Fibroblast of upper back skin (primary cell): ENCODE measurements around the gene NLE1.
A peak's percentile ranks its signal among the peaks of the same experiment; 100 is the strongest.
"Not testable (repeated sequence)": the region's sequence is repeated elsewhere in the genome, so short reads cannot be mapped to it uniquely, and the experiment has no call there.

Experiments
- DNase-seq: peaks from one replicate; pipeline ENCODE4 v3.0.0-alpha.2; 2013

Gene NLE1

DNA sequence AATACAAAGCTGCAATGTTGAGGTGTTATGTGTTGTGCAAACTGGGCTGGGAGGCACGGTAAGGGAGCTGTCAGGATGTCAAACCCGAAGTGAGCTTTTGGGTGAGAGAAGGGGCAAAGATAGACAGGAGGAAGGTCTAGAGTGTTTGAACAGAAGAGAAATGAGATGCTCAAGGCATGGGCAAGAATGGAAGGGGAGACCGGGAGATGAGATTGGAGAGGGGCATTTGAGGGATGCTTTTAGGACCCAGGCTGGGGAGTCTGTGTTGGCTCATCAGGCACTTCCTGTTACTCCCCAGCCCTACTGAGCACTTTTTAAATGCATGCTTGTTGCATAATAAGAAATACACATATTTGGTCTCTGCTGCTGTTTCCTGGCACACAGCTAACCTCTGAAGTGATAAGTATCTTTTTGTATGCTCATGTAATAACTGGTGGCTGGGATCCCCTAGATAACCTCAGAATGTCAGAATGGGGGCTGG lies 19.2 kb upstream of the NLE1 start:
- DNase-seq = no peak

DNA sequence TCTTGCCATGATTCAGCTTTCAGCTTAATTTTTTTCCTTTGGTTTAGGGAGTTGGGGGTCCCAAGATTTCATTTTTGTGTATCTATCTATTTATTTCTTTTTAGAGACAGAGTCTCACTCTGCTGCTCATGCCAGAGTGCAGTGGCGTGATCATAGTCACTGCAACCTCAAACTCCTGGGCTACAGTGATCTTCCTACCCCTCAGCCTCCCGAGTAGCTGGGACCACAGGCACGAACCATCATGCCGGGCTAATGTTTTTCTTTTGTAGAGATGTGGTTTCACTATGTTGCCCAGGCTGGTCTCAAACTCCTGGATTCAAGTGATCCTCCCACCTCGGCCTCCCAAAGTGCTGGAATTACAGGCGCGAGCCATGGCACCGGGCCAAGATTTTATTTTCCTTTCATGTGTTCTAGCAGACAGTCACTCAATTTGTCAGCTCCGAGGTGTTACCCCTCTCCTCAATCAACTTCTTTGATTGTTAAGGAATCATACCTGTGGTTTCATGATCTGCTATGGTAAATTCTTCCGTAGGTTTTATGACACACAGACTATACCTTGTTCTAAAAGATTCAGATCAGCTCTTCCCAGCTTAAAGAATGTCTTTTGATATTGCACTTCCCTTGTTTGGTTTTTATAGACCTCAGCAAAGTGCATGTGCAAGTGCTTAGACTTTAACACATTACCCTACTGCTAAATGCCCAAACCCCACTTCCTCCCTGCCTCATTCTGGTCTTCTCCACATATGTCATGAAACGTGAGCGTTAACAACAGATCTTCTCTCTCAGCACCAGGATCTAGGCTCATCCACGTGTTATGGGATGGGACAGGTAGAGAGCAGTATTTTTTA lies 18.5 kb upstream of the NLE1 start:
- no peak for DNase-seq

DNA sequence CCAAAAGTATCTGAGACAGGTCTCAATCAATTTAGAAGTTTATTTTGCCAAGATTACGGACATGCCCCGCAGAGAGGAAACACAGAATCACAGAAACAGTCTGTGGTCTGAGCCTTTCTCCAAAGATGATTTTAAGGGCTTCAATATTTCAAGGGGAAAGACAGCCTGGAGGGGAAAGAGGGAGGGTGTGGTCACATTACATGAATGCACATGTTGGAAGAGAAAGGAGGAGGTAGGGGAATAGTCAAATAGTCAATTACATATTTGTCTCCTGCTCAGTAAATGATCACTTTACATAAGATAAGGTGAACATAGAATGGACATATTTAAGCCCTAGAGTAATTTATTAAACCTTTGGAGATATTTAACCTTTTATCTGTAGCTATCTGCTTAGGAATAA lies 17.8 kb upstream of the NLE1 start:
- no peak for DNase-seq

GRCh38 chr17:35155246-35155645 lies 13.1 kb upstream of the NLE1 start:
- no peak for DNase-seq

DNA sequence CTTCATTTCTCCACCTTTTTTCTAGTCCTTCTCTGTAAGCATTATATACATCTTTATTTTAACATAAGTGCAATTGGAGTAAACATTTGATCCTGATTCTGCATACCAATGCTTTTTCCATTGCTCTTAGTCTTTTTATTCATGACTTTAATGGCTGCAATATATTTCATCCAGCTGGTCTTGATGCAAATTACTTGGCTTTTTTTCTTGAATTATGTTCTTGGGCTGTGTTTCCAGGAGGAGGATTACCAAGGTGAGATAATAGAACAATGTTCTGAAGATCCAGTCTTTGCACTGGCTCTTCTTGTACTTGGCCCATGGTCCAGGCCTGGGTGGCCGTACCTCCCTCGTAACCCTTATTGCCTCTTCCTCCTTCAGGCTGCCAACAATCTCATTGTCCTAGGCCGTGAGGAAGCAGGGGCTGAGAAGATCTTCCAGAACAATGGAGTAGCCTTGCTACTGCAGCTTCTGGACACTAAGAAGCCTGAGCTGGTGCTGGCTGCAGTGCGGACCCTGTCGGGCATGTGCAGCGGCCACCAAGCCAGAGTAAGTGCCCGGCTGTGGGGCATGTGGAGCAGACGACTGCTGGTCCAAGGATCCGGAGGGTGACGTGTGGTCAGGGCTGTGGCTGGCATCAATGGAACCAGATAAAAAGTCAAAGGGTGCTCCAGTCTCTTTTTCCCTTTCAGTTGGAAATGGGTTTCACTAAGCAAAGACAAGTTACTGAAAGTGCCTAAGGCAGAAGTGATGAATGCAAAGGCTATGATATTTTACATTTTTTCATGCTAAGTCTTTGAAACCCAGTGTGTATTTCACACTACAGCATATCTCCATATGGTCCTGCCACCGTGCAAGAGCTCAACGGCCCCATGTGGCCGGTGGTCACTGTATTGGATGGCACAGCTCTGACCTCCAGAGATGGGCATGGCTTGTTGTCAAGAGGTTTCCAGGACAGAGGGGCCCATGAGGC lies 12.4 kb upstream of the NLE1 start:
- DNase-seq = no peak

DNA sequence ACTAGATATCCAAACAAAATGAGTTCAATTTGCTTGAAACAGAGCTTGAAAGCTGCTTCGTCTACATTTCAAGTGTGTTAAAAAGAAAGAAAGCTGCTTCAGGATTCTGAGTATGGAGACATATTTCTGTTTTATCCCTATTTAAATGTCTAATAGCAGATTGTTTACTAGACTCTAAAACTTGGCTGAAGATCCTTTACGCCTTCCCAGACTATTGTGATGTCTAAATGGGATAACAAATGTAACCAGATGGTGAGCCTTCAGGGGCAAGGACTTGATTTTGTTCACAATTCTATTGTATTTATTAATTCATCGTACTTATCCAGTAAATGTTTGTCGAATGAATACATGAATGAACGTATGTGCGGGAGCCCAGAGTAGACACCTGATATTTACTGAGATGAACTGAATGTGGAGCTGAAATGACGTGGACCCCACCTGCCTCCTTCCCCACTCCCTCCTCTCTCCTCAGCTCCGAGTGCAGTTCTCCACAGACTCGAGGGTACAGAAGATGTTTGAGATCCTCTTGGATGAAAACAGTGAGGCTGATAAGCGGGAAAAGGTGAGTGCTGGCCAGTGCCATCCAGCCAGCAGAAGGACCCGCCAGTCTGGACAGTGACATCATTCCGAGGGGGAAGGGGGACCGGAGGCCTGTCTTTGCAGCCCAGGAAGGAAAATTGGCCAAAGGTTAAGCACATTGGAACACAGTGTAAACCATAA lies 10.5 kb upstream of the NLE1 start:
- no peak for DNase-seq

DNA sequence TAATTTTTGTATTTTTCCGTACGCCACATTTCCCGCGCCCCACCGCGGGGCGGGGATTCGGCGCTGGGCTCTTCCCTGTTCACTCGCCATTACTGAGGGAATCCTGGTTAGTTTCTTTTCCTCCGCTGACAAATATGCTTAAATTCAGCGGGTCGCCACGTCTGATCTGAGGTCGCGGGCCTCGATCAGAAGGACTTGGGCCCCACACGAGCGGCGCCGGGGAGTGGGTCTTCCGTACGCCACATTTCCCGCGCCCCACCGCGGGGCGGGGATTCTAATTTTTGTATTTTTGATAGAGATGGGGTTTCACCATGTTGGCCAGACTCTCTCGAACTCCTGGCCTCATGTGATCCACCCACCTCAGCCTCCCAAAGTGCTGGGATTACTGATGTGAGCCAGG lies 9.0 kb upstream of the NLE1 start:
- DNase-seq = not testable (repeated sequence)

DNA sequence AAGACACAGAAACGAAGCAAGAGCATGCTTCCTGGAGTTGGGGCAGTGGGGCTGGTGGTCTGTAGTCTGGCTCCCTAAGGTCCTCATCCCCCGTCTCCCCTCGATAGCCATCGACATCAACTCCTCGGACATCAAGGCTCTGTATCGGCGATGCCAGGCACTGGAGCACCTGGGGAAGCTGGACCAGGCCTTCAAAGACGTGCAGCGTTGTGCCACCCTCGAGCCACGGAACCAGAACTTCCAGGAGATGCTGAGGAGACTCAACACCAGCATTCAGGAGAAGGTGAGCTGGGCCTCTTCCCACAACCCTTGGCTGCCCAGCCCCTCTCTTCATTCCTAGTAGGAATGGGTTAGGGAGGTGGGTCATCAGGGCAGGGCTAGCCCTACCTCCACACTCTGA lies 7.8 kb upstream of the NLE1 start:
- no peak for DNase-seq

DNA sequence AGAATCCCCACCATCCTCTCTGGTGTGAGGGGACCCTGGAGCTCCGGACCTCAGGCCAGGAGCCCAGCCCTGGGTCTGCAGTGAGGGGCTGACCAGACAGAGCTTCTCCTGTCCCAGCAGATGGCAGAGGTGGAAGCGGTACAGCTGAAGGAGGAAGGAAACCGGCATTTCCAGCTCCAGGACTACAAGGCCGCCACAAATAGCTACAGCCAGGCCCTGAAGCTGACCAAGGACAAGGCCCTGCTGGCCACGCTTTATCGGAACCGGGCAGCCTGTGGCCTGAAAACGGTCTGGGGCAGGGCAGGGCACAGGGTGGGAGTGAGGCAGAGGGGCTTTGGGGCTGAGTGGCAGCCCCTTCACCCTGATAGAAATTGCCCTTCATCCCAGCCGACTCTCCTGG lies 6.0 kb upstream of the NLE1 start:
- no peak for DNase-seq

GRCh38 chr17:35147375-35147905 lies 5.3 kb upstream of the NLE1 start, which contains the start of gene UNC45B:
Gene UNC45B, plus strand, starts transcription at chr17:35147817. Its CDS starts 447 bp downstream, at chr17:35148264.
- no peak for DNase-seq

DNA sequence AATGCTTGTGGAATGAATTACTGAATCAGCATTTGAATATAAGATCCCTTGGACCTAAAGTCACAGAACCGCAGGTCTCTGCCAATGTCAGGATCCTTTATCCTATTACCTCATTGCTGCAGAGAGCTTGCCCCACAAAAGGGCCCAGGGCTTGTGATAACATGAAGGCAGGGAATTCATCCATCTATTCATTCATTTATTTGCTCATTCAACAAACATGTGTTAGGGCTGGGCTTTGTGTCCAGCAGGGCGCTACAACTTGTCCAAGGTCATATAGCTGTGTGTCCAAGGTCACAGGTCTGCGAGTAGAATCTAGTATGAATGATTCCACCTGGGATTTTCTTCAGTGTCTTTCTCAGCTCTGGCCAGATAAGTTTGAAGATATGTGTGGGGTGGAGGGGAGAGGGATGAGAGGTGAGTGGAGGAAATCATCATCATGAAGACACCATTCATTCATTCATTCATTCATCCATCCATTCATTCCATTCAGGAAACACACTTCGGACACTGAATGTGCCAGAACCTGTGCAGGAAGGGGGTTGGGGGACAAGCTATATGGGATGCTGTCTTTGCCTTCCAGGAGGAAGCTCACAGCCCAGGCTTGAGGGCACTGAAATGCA lies 4.2 kb upstream of the NLE1 start:
- no peak for DNase-seq

- no peak for DNase-seq
Observed at GRCh38 chr17:35144840-35145239, 2.7 kb upstream of the NLE1 start.

DNA sequence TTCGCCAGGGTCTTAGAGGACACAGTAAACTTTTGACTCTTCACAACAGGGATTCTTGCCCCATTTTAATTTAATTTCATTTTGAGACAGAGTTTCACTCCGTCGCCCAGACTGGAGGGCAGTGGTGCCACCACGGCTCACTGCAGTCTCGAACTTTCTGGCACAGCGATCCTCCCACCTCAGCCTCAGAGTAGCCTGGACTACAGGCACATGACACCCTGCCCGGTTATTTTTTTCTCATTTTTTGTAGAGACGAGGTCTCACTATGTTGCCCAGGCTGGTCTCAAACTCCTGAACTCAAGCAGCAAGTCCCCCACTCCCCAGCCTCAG lies 329 bp upstream of the NLE1 start:
- DNase-seq = no peak

DNA sequence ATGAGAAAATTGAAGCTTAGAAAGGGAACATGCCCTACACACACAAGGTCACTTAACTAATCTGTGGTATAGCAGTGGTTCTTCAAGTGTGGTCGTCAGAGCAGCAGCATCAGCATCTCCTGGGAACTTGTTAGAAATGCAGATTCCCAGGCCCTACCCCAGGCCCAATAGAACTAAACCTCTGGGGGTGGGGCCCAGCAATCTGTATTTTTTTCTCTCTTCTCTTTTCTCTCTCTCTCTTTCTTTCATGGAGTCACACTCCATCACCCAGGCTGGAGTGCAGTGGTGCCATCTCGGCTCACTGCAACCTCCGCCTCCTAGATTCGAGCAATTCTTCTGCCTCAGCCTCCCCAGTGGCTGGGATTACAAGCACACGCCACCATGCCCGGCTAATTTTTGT lies 3.9 kb downstream of the NLE1 start:
- DNase-seq = no peak

DNA sequence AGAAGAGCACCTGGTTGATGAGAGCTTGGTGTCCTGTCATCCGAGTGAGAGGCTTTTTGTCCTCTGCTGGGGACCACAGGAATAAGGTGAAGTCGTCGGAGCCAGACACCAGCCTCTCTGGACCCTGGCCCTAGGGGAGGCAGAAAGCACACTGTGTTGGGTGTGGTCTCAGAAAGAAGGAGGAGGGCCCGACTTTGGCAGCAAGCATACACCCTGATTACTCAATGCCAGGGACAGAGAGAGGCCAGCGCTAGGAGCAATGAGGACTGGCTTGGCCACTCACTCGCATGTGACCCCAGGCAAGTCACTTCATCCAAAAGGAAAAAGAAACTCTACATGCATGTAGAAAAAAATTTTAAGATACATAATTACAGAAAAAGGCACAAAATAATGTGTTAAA lies 6.8 kb downstream of the NLE1 start:
- DNase-seq = no peak

DNA sequence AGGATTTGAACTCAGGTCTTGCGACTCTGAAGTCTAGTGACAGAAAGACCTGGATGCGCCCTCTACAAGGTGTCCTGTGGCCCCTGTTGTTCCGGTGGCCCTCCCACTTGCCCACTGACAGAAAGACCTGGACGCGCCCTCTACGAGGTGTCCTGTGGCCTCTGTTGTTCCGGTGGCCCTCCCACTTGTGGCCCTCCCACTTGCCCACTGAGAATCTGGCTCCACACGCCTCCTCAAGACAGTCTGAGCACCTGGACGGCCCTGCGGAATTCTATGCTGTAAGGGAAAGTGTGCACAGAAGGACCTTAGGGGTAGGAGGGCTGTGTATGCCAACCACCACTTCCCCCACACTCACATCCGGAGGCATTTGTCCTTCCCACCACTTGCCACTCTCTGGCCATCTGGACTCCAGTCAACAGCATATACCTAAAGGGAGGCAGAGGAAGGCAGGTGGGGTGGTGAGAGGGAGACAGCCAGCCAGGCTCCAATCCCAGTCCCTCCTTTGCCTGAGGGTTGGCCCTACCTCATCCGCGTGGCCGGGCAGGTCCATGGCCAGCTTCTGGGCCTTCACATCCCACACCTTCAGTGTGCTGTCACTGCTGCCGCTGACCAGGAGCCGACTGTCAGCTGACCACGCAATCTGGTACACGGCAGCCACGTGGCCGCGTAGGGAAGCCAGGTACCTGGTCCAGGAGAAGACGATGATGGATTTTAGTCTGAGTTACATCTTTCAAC lies 9.1 kb downstream of the NLE1 start:
- DNase-seq = no peak

DNA sequence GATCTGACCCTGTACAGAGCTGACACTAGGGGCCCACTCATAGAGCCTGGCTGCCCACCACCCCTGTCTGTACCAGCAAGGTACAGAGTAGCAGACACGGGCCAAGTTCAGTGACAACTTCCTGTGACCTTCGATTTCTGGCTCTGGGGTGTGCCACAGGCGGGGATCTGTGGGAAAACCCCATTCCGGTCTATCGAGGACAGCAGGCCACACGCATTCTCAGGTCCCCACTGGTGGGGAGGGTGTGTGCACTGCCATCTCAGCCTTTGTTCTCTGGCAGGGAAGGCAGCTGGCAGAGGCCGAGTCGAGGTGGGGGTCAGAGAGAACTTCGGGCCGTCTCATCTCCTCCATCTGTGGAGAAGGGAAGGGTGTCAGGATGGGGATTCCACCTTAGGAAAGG lies 10.0 kb downstream of the NLE1 start:
- no peak for DNase-seq

DNA sequence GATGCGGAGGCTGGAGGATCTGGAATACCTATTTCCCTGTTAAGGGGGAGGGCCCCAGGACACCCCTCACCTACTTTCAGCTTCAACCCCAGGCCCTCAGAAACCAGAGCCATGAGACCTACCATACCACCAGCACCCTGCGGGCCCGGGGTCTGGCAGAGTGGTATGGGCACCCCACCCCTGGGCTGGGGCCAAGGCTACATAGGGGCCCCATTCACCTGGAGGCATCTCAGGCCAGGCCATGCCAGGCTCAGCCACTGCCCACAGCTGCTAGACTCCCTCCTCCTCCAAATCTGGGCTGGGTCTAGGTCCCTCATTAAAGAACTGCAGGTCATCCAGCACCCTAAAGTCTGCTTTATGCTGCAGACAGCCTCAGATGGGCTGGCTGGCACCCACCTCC lies 11.7 kb downstream of the NLE1 start:
- no peak for DNase-seq

DNA sequence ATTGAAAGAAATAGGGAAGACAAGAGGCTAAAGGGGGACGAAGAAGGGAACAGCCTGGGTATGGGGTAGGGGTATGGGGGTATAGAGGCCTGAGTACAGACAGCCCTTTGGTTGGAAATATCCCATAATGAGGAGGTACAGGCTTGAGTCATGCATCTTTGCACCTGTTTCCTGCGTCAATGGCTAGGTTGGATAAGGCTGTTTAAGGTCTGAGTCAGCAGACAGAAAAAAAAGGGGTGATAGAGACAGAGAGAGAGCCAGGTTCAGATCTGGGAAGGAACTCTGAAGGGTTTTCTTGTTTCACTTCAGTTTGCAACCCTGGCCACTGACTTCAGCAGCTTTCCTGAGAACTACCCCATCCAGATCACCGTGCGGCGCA lies 12.1 kb downstream of the NLE1 start:
- DNase-seq = no peak

DNA sequence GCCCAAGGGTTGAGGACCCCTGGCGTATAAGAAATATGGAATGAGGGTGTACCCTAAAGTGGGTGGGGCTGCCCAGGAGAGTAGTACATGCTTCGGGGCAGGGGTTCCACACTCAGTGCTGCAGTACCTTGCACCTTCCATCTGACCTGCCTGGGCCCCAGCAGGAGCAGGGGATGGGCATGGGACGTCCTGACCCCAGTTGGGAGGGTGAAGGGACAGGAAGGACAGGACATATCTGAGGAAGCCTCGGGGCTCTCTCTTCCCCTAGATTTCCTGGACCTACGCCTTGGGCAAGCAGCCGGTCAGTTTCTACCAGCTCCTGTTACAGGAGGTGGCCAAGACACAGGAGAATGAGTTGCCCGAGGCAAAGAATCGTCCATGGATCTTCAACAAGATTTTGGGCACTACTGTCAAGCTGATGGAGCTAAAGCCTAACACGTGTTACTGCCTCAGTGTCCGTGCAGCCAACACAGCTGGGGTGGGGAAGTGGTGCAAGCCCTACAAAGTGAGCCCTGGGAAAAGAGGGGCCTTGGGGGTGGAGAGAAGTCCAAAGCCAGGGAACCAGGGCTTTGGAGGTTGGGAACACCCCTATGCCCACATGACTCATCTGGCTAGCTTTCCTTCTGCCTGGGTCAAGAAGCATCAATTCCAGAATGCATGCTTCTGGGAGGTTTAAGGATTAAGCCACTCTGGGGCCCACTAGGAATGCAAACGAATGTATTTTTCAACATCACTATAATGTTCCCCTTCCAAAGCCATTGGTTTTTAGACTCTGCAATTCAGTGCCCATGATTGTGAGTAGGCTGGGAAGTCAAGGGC lies 12.7 kb downstream of the NLE1 start:
- peak; percentile 19 for DNase-seq
